GM19468 (cell line): ENCODE results near the gene PROM2.

ENCODE experiments used
- ATAC-seq: cut with Tn5 transposase; IDR thresholded peaks from one replicate; pipeline ENCODE4 v1.9.1; 2021; ENCODE audit warnings: mild to moderate bottlenecking, moderate library complexity, moderate number of reproducible peaks; ENCODE audit not compliant: unreplicated experiment; ENCODE audit errors: extremely low read depth

The PROM2 gene

DNA sequence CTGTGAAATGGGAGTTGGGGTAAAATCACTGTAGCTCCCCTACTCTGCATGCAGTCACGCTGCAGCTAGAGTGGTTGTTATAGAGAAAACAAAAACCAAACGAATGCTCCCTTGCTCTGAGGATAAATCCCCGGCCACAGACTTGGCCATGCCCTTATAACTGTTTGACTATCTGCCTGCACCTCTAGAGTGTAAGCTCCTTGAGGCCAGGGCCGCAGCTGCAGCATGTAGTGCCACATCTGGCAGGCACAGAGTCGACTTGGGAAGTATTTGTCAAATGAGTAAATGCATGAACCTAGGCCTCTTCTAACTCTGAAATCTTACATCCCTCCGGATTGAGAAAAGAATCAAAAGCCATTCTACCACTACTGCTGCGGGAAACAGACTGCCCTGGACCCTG is 58.8 kb downstream of the PROM2 start:
- no peak for ATAC-seq

GRCh38 chr2:95333888-95334338 is 59.7 kb downstream of the PROM2 start:
- no peak for ATAC-seq

- ATAC-seq: no peak
These were observed 60.8 kb downstream of the PROM2 start for GRCh38 chr2:95334916-95335641.

DNA sequence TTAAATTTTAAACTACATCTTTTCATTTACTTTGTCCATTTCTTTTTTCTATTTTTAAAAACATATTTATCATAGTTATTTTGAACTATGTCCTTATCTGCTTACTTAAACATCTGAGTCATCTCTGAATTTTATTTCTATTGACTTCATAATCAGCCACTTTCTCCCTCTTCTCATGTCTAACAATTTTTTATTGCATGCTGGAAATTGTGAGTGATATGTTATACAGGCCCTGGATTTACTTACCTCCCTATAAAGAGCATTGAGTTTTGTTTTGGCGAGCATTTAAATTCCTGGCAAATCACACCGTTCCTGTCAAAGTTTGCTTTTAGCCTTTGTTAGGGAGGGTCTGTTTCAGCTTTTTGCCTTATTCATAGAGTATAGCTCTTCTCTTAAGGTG is 62.2 kb downstream of the PROM2 start:
- ATAC-seq: no peak

- ATAC-seq: no peak
These were observed 63.6 kb downstream of the PROM2 start for GRCh38 chr2:95337829-95338228.
